Activated T-helper 1 cell treated with Interleukin-2 at 50 U/mL for 16 hours (primary cell): ENCODE measurements around the gene RAPH1.
A peak's percentile ranks its signal among the peaks of the same experiment; 100 is the strongest.

ENCODE experiments used
- DNase-seq: peaks from one replicate; pipeline ENCODE4 v3.0.0-alpha.2; 2020; ENCODE audit warnings: low read depth

The RAPH1 gene, protein sequence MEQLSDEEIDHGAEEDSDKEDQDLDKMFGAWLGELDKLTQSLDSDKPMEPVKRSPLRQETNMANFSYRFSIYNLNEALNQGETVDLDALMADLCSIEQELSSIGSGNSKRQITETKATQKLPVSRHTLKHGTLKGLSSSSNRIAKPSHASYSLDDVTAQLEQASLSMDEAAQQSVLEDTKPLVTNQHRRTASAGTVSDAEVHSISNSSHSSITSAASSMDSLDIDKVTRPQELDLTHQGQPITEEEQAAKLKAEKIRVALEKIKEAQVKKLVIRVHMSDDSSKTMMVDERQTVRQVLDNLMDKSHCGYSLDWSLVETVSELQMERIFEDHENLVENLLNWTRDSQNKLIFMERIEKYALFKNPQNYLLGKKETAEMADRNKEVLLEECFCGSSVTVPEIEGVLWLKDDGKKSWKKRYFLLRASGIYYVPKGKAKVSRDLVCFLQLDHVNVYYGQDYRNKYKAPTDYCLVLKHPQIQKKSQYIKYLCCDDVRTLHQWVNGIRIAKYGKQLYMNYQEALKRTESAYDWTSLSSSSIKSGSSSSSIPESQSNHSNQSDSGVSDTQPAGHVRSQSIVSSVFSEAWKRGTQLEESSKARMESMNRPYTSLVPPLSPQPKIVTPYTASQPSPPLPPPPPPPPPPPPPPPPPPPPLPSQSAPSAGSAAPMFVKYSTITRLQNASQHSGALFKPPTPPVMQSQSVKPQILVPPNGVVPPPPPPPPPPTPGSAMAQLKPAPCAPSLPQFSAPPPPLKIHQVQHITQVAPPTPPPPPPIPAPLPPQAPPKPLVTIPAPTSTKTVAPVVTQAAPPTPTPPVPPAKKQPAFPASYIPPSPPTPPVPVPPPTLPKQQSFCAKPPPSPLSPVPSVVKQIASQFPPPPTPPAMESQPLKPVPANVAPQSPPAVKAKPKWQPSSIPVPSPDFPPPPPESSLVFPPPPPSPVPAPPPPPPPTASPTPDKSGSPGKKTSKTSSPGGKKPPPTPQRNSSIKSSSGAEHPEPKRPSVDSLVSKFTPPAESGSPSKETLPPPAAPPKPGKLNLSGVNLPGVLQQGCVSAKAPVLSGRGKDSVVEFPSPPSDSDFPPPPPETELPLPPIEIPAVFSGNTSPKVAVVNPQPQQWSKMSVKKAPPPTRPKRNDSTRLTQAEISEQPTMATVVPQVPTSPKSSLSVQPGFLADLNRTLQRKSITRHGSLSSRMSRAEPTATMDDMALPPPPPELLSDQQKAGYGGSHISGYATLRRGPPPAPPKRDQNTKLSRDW

GRCh38 chr2:203535078-203535783 is at the start of gene RAPH1:
RAPH1 (minus strand) TSS chr2:203535301; CDS start chr2:203495353, 39,948 bp downstream.
- peak; percentile 32 for DNase-seq

- no peak for DNase-seq
Measured at GRCh38 chr2:203584784-203585183, 49.7 kb upstream of the RAPH1 start.

DNA sequence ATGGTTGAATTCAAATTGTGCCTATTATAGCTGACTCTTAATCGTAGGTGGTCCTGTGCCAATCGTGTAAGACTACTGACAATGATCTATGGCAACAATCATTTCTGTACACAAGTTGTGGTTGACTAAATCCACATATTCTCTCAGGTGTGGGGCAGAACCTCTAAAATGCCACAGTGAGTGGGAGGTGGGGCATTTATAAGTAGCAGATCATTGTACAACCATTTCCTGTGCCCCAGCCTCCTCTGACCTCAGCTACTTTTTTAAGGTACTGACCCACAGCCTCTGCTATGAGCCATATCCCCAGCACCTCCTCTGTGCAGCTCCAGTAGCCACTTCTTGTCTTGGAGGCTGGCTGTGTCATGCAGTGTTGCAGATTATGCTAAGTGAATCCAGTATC is 48.6 kb upstream of the RAPH1 start:
- no peak for DNase-seq

DNA sequence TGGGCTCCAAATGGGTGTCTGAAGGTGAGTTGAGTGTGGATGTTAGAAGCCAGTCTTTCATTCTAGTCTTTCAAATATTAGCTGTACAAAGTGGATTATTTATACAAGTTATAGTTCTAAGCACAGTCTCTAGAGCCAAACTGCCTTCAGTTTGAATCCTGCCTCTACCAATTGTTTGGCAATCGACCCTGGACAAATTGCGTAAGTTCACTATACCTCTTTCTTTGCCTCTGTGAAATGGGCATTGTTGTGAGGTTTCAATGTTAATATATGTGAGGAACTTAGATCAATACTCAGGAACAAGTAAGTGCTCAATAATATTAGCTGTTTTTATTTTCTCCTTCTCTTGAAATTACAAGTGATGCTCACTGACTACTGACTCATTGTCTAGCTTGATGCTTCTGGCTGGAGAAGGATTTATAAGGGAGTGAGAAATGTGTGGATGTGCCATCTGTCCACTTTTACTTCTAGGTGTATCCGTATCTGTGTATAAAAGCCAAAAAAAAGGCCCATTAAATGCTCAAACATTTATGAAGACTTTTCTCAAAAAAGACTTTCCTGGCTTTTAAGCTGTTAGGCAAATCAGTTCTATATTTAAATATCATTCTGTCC is 48.1 kb upstream of the RAPH1 start:
- no peak for DNase-seq

- DNase-seq = no peak
Measured at GRCh38 chr2:203582468-203582867, 47.4 kb upstream of the RAPH1 start.

GRCh38 chr2:203580844-203581243 is 45.7 kb upstream of the RAPH1 start:
- DNase-seq = no peak

DNA sequence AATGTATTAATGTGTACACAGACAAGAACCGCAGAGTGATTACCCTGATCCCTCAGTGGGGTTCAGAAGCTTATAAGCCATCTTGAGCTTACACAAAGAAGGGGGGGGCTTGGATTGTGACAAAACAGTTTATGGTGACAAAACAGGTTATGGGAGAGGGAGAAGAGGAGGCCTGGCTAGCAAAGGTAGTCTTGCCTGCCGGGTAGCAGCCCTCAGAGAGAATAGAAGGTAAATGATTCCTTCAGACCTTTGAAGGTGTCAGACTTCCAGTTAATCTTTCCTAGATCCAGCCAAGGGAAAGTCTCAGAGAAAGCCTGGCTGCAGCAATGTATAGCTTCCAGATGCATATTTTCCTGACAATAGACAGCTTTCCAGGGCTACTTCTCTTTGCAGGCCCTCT is 44.6 kb upstream of the RAPH1 start:
- DNase-seq = no peak

DNA sequence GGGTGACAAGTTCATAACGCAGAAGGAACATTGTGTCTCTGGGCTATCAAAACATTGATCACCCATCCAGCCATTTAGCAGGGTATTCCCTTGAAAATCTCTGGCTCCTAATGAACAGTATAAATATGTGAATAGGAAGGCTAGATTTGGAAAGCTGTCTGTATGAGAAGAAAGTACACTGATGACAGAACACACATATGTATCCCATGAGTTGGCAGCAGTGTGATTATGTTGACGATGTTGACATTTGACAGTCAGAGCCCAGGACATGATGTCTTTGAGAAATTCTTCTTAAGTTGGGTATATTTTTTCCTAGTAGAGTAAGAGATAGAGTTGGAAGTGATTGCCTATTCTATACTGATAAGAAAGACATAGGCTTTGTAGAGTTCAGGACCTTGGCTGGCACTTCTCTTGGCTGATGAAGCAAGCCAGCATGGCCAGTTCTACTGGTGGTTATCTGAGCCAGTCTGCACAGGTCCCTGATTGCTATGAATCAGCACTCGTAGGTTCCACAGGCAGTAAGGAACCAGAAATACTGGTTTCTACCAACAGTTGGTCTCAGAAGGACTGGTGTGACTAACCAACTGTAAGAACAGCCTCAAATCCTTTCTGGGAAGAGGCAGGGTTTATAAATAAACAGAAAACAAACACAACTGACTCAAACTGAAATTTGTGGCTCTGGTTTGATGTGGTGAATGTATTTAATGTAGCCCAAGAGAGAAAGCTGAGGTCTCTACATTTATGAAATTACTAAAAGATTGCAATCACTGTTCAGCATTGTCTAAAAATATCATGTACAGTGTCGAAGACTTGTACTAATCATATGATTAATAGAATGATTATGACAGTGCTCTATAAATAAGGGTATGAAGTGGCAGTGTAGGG is 43.9 kb upstream of the RAPH1 start:
- DNase-seq = no peak

DNA sequence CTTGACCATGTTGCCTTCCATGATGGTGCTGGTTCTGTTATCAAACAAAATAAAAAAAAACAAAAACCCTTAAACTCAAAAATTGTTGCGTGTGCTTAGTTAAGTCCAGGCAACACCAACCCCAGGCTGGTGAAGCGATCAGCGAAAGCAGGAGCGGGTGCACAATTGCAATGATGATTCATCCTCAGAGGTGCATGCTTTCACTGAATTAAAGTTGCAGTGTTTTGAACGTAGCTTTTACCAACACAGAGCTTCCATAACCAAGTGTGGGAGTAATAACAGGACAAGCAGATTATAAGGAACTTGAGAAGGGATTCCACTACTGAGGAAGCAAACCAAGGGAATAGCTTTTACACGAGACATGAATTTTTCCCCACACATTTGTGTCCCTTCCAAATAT is 39.7 kb upstream of the RAPH1 start:
- DNase-seq = no peak

DNA sequence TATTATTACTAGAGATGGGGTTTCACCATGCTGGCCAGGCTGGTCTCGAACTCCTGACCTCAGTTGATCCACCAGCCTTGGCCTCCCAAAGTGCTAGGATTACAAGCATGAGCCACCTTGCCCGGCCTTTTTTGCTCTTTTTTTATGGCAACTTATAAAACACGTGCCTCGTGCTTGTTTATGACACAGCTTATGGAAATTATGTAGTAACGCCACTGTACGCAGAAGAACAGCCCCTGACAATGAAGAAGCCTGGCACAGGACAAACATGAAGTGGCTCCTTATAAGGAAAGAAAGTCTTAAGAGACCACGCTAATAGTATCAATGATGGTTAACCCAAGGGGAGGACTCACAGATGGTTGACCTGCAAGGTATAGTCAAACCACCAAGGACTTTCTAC is 37.2 kb upstream of the RAPH1 start:
- no peak for DNase-seq

GRCh38 chr2:203569677-203570316 is 34.7 kb upstream of the RAPH1 start:
- no peak for DNase-seq

GRCh38 chr2:203567691-203568090 is 32.6 kb upstream of the RAPH1 start:
- no peak for DNase-seq

GRCh38 chr2:203566161-203566560 is 31.1 kb upstream of the RAPH1 start:
- DNase-seq = no peak

DNA sequence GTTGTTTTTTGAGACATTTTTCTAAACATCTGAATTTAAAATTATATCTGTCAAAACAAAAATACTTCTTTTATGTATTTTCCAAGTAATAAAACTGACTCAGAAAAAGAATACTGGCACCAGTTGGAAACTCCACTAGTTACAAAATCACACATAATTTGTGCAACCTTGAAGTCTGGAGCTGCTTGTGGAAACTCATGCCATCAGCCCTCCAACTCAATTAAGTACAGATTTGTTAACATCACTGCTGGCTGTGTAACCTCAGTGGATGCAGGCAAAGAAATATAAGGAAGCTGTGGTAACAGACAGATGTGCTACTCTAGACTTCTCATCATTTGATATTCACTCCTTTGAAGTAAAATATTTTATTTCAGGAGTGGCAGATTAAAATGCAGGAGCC is 30.0 kb upstream of the RAPH1 start:
- DNase-seq = no peak

DNA sequence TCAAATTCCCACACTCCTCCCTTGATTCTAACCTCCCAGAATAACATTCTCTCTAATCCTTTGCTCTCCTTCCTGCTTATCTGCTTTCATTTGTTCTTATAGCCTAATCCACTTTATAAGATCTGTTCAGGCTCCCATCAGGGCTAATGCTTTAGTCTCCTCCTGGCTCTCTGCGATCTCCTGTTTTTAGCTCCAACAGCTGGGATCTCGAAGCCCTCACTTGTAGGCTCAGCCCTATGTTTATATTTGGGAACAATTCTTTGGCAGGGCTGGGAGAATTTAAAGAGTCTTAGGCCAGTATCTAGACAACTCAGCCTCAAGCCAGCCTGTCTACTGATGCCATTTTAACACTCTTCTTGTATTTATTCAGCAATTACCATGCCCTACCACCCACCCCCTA is 27.2 kb upstream of the RAPH1 start:
- no peak for DNase-seq

- no peak for DNase-seq
Measured at GRCh38 chr2:203559641-203560040, 24.5 kb upstream of the RAPH1 start.

GRCh38 chr2:203553784-203554183 is 18.7 kb upstream of the RAPH1 start:
- DNase-seq = no peak

GRCh38 chr2:203551778-203552177 is 16.7 kb upstream of the RAPH1 start:
- no peak for DNase-seq

DNA sequence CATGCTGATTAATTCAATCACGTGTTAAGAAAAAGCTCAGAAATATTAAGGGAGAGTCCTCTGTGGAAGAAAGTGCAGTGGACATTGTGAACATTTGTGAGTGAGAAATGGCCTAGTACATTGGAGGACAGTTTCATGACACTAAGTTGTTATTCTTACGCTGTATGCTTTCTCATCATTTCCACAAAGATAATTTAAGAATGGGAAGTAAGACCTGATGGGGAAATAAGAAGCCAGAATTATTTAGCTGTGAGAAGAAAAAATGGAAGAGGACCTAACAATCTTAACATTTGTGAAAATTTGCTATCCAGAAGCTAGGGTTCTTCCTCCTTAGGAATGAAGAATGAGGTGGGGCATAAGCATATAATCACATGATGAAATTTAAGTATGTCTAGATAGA is 15.2 kb upstream of the RAPH1 start:
- no peak for DNase-seq

DNA sequence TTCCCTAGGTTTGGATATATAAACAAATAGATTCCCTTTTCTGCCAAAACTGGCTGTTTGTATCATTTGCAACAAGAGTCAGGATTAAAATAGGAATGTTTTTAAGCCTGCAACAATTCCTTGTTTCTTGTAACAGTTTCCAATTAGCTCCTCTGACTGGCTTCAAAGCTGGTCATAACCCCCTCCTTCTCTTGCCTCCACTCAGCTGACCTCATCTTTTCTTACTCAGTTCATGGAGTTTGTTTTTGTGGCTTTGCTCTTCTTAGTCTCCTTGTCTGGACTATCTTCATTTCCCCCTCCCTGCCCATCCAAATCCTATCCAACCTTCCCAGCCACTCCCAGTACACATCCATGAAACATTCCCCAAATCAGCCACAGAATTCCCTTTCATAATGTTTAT is 14.3 kb upstream of the RAPH1 start:
- DNase-seq = no peak
